Osteoblast (primary cell): ENCODE measurements around the gene NDUFAF8. TPM values are rescaled to one million over a fixed set of nuclear protein-coding genes. Genes with fewer than 3 reads are reported as not detected.
"Not testable (repeated sequence)": the region's sequence is repeated elsewhere in the genome, so short reads cannot be mapped to it uniquely, and the experiment has no call there.

Source experiments
- DNase-seq: peaks from one replicate; pipeline ENCODE4 v3.0.0; 2011; ENCODE audit warnings: low spot score, mixed read lengths; ENCODE audit not compliant: insufficient read length; ENCODE audit errors: missing footprints
- H2AFZ ChIP-seq: 2 replicates; pipeline ENCODE4 v1.6.0; 2011; ENCODE audit warnings: mild to moderate bottlenecking, low read length
- H3K27ac ChIP-seq: 2 replicates; pipeline ENCODE4 v1.5.1; 2011; ENCODE audit warnings: mild to moderate bottlenecking, low read depth, low read length, moderate library complexity
- H3K27me3 ChIP-seq: 2 replicates; pipeline ENCODE4 v1.6.0; 2012; ENCODE audit warnings: mild to moderate bottlenecking, control low read depth, inconsistent platforms, low read length, moderate library complexity; ENCODE audit not compliant: insufficient read depth
- H3K36me3 ChIP-seq: 2 replicates; pipeline ENCODE4 v1.5.1; 2011; ENCODE audit warnings: mild to moderate bottlenecking, low read length, control low read depth, moderate library complexity; ENCODE audit not compliant: insufficient read depth
- H3K4me1 ChIP-seq: 2 replicates; pipeline ENCODE4 v1.5.1; 2011; ENCODE audit warnings: mild to moderate bottlenecking, low read length, control low read depth, moderate library complexity; ENCODE audit not compliant: insufficient read depth
- H3K4me2 ChIP-seq: 2 replicates; pipeline ENCODE4 v1.6.0; 2011; ENCODE audit warnings: mild to moderate bottlenecking, low read length; ENCODE audit not compliant: insufficient read depth
- H3K4me3 ChIP-seq: fragments of 200-600 bp; sonication (generic); 3 replicates; pipeline ENCODE4 v1.5.1; 2012; ENCODE audit warnings: mild to moderate bottlenecking, low read length, inconsistent platforms; ENCODE audit not compliant: insufficient read depth
- H3K79me2 ChIP-seq: 2 replicates; pipeline ENCODE4 v1.6.0; 2012; ENCODE audit warnings: mild to moderate bottlenecking, low read length, control low read depth, inconsistent platforms; ENCODE audit not compliant: insufficient read depth
- H3K9me3 ChIP-seq: 2 replicates; pipeline ENCODE4 v1.5.1; 2011; ENCODE audit warnings: low read depth, low read length, control low read depth
- H4K20me1 ChIP-seq: 2 replicates; pipeline ENCODE4 v1.6.0; 2012; ENCODE audit warnings: mild to moderate bottlenecking, low read length, control low read depth; ENCODE audit not compliant: insufficient read depth
- total RNA-seq: library from RNA; depleted of rRNA; stranded (reverse); fragments of >200 nt; gene quantifications from 2 replicates; pipeline ENCODE4 v1.2.3, GENCODE V29; 2012
- TF ChIP-seq, protein P1 (sequence below): IDR thresholded peaks from 2 replicates; pipeline ENCODE4 v1.5.1; 2011; ENCODE audit warnings: mild to moderate bottlenecking, low read depth, low read length, moderate library complexity; ENCODE audit errors: extremely low read depth

The NDUFAF8 gene
- total RNA-seq, 1 donor = 19.9 TPM

DNA sequence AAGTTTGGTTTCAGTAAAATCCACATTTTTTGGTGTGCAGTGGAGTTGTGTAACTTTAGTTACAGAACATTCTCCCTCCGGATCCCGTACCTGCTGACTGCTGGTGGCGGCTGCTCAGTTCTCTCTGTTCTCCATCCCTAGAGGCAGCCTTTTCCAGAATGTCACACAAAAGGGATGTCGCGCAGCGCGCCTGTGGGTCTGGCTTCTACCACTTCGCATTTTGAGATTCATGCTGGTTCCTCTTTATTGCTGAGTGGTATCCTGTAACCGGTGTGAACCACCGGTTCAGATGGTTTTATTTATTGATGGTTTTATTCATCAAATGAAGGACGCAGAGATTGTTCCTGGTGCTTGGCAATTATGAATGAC is 15.4 kb upstream of the NDUFAF8 start:
- Histone ChIP-seq H3K27me3 (no peaks in the 10 kb centered on the region), H3K27ac (no peak overlapping the region), H2AFZ (peak overlapping the region; percentile 94), H3K4me1 (peaks cover 9% of the 10 kb centered on the region), H3K4me2 (peak overlapping the region; percentile 90), H4K20me1 (peaks cover 3% of the 10 kb centered on the region), H3K79me2 (peaks cover 11% of the 10 kb centered on the region), H3K4me3 (peak overlapping the region; percentile 74), H3K9me3 (no peaks in the 10 kb centered on the region), H3K36me3 (no peaks in the 10 kb centered on the region)
- TF ChIP-seq, protein P1, sequence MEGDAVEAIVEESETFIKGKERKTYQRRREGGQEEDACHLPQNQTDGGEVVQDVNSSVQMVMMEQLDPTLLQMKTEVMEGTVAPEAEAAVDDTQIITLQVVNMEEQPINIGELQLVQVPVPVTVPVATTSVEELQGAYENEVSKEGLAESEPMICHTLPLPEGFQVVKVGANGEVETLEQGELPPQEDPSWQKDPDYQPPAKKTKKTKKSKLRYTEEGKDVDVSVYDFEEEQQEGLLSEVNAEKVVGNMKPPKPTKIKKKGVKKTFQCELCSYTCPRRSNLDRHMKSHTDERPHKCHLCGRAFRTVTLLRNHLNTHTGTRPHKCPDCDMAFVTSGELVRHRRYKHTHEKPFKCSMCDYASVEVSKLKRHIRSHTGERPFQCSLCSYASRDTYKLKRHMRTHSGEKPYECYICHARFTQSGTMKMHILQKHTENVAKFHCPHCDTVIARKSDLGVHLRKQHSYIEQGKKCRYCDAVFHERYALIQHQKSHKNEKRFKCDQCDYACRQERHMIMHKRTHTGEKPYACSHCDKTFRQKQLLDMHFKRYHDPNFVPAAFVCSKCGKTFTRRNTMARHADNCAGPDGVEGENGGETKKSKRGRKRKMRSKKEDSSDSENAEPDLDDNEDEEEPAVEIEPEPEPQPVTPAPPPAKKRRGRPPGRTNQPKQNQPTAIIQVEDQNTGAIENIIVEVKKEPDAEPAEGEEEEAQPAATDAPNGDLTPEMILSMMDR = no peak
- peak; percentile 69 for DNase-seq

DNA sequence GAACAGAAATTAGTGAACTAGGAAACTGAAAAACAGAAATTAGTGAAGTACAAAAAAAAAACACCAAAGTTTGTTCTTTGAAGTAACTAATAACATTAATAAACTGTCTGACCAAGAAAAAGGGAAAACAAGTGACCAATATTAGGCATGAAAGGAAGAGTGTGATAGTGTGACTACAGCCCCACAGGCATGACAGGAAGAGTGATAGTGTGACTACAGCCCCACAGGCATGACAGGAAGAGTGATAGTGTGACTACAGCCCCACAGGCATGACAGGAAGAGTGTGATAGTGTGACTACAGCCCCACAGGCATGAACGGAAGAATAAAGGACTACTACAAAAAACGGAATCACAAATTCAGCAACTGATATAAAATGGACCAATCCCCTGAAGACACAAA is 11.5 kb upstream of the NDUFAF8 start:
- H3K9me3 ChIP-seq, H3K79me2 ChIP-seq, H2AFZ ChIP-seq, H4K20me1 ChIP-seq, H3K4me1 ChIP-seq, H3K4me3 ChIP-seq, H3K4me2 ChIP-seq, H3K27ac ChIP-seq, DNase-seq, H3K27me3 ChIP-seq: not testable (repeated sequence)
- H3K36me3 ChIP-seq = peaks cover 14% of the 10 kb centered on the region

DNA sequence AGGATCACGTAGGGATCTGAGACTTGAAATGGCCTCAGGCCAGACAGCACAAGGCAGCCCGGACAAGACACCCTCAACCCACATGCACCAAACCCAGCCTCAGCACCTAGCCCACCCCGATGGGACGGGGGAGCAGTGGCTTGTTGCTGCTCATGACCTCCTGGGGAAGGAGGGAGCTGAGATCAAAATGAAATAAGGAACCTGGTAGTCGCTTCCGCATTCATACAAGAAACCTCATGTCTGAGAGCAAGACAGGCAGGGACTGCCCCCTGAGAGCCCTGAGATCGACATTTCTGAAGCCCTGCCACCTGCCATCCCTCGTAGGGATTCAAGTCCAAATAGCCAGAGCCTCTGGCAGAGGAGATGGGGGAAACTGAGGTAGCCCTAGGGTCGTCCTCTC is 10.7 kb upstream of the NDUFAF8 start:
- Histone ChIP-seq H3K4me3 (no peak overlapping the region), H3K27ac (no peak overlapping the region), H3K27me3 (no peaks in the 10 kb centered on the region), H3K4me2 (no peak overlapping the region), H2AFZ (no peak overlapping the region), H3K79me2 (no peaks in the 10 kb centered on the region), H3K9me3 (no peaks in the 10 kb centered on the region), H4K20me1 (peaks cover 3% of the 10 kb centered on the region), H3K36me3 (peaks cover 14% of the 10 kb centered on the region), H3K4me1 (peaks cover 4% of the 10 kb centered on the region)
- TF ChIP-seq, protein P1 = no peak
- no peak for DNase-seq

DNA sequence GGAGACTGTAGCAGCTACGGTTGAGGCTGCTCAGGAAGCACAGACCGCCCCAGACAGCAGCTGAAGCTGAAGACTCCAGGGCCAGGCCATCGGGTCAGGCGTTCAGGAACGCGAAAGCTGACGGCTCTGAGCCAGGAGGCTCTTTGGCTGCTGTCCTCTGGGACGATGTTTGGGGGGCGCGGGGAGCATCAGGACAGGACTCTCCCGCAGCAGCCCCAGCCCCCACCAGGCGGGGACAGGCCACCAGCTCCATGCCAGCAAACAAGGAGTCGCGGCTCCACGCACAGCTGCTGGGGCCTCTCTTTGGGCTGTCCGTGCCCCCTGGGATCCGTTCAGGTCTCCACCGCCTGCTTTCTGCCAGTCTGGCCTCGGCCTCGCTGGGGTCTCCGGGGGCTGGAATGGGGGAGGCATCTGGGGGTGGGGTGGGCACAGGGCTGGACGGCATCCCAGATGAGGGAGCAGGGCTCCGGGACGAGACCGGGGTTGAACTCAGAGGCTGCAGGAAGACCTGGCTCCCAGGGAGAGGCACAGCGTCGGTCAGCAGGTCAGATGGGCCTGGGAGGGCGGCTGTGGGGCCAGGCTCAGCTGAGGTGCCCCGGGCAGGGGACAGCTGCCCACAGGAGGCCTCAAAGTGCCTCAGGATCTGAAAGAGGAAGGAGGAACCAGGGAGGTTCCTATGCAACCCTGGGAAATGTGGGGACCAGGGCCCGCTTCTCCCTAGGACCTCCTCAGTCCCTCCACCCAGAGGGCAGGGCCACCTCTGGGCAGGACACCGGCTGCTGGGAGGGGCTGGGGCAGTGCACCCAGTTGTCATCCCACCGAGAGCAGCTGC is 10.1 kb upstream of the NDUFAF8 start:
- H3K79me2 ChIP-seq = no peaks in the 10 kb centered on the region
- H3K36me3 ChIP-seq = peaks cover 14% of the 10 kb centered on the region
- H3K27me3 ChIP-seq = no peaks in the 10 kb centered on the region
- no peaks in the 10 kb centered on the region for H3K4me1 ChIP-seq
- H3K9me3 ChIP-seq = no peaks in the 10 kb centered on the region
- no peak overlapping the region for H2AFZ ChIP-seq
- no peak overlapping the region for H3K4me3 ChIP-seq
- TF ChIP-seq, protein P1 = no peak
- H3K4me2 ChIP-seq = no peak overlapping the region
- peaks cover 3% of the 10 kb centered on the region for H4K20me1 ChIP-seq
- peak; percentile 67 for DNase-seq
- H3K27ac ChIP-seq = no peak overlapping the region
